ENCODE data around the gene PAGE4.
A peak's percentile ranks its signal among the peaks of the same experiment; 100 is the strongest.

The PAGE4 gene, protein sequence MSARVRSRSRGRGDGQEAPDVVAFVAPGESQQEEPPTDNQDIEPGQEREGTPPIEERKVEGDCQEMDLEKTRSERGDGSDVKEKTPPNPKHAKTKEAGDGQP

DNA sequence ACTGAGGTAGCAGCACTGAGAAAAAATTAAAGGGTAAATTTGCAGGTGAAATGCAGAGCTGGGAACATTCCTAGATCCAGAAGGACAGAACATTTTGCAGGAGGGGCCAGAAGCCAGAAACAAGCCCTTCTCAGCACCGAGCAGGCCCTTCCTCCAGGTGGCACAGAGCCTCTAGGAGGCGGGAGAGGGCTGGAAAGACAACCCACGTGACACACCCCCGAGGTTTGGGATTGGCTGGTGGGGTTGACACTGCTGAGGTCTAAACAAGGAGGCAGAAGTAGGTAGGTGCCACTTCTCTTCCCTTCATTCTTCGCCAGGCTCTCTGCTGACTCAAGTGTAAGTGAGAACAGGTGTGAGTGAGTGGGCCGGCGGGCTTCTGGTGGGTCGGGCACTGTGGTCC, at the start of gene PAGE4:
TSS of gene PAGE4 (plus strand) at position 288 of the 400 bp plus-strand sequence. CDS start 1,126 bp downstream, outside the sequence.
- no peak for DNase-seq

DNA sequence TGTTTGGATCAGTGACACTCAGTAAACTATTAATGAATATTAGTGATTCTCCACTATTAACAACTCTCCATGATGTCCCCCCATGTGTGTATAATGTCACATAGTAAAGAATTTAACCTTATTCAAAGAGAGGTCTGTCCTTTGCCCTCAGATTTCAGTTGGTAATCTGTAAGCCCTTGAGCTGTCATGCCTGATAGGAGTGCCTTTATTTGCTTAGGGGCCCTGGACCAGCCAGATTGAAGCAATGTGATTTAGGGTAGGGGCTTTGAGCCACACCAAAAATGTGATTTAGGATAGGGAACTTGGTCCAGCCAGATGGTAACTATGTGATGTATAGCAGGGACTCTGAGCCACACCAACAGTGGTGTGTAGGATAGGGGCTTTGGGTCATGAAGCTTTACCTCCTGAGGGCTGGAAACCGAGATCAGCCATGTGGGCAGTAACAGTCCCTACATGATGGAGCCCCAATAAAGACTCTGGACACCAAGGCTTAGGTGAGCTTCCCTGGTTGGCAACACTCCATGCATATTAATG, 44.3 kb upstream of the PAGE4 start:
- no peak for DNase-seq

DNA sequence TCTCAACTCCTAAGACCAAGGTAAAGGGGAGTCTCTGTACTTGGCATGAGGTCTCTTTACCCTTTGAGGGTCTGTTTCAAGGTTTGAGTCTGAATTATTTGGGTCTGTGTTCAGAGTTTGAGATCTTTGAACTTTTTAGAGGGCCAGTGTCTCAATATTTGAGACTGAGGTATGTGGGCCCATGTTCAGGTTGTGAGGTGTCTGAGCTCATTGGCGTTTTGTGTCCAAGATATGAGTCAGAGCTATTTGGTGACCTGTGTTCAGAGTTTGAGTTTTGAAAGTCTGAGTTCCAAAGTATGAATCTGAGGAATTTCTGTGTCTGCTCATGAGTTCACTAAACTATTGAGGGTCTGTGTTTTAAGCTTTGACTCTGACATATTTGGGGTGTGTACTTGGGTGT, 36.7 kb upstream of the PAGE4 start:
- no peak for DNase-seq

DNA sequence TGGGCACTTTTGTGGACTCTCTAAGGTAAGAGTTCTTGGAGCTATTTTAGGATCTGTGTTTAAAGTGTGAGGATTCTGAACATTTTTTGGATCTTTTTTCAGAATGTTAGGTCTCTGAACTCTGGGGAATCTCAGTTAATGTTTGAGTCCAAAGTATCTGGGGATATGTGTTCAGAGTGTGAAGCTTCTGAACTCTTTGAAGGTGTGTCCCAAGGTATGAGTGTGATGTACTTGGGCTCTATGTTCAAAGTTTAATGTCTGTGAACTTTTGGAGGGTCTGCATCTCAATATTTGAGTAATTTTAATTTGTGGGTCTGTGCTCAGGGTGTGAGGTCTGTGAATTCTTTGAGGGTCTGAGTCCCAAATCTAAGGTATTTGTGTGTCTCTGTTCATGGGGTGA, 35.4 kb upstream of the PAGE4 start:
- DNase-seq: no peak

DNA sequence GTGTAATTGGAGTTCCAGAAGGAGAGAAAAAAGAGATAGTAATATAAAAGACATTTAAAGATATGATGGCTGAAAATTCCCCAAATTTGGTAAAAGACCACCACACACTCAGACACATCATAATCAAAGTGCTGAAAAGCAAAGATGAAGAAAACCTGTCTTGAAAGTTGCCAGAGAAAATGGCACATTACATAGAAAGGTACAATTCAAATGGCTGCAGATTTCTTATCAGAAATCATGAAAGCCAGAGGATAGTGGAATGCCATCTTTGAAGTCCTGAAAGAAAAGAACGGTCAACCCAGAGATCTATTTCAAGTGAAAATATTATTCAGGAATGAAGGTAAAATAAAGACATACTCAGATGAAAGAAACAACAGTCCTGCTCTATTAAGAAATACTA, 29.3 kb upstream of the PAGE4 start:
- DNase-seq: no peak

DNA sequence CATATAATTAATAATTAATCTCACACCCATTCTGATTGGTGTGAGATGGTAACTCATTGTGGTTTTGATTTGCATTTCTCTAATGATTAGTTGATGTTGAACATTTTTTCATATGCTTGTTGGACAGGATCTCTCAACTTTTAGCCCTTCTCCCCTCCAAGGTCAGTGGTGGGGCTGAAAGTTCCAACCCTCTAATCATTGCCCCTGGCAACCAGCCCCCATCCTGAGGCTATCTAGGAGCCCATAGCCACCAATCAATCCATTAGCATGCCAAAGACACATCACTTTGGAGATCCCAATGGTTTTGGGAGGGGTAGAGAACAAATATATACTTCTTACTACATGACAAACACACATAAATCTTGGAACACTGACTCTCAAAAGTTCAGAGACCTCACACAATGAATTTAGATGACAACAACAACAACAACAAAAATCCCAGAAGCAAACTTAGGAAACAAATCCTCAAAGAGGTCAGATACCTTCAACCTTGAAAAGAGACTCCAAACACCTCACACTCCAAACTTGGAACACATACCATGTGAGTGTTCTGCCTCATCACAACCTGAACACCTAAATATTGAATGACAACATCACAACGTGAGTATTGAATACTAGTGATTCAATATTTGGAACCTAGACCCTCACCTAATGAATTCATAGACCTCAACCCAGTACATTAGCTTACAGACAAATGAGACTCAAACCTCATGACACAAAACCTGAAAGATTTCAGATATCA, 19.0 kb upstream of the PAGE4 start:
- no peak for DNase-seq

DNA sequence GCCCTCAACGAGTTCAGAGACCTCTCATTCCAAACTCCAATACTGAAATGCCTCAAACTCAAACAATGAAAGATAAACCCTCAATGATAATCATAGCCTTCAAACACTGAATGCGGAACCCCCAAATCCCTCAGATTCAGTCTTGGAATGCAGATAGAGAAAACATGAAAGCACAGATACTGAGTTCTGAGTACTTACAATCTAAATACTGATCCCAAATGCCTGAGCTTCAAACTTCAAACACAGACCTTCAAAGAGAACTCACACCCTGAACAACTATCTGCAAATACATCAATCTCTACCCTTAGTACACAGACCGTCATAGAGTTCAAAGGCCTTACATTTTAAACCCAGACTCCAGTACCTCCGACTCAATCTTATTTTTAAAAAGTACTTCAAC, 16.9 kb upstream of the PAGE4 start:
- no peak for DNase-seq

DNA sequence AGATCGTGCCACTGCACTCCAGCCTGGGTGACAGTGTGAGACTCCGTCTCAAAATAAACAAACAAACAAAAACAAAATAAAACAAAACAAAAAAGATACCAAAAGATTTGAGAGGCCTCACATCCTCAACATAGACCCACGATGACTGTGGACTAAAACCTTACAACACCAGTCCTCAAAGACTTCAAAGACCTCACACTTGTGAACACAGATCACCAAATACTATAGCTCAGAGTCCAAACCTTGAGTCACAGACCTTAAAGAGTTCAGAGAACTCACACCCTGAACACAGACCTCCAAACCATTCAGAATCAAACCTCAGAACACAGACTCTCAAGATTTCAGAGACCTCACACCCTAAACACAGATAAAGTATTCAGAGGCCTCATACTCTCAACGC, 12.7 kb upstream of the PAGE4 start:
- no peak for DNase-seq

DNA sequence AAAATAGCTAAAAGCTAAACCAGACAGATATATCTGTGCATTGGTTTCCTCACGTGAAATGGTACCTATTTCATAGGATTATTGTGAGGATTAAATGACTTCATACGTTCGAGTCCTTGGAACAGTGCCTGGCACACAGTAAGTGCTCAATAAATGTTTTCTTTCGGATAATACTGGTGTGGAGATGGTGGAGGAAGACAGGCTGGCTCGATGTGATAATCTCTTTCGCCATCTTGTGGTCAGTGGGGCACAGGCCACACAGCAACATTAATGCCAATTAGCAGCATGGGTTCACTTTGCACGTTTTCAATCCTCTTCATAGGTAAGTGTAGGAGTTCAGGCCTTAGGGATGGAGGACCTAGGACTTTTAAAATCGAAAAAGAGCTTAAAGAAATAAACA, 9.3 kb downstream of the PAGE4 start:
- no peak for DNase-seq

DNA sequence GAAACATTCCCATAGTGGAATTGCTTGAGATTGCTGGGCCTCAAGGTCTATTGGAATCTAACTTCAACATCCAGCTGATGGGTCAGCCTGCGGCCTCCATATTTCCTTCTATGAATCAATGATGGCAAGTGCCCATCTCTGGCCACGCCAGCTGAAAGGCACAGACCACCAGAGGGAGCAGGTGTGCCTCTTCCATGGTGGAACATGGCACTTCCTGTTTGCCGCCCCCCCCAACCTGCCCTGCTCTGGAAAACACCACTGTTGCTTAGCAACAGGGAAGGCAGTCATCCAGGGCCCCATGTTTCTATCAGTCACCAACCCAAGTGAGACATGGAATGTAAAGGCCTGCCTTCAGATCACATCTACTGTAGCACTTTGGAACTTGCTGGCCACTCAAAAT, 11.6 kb downstream of the PAGE4 start:
- peak; percentile 36 to 37 for DNase-seq

DNA sequence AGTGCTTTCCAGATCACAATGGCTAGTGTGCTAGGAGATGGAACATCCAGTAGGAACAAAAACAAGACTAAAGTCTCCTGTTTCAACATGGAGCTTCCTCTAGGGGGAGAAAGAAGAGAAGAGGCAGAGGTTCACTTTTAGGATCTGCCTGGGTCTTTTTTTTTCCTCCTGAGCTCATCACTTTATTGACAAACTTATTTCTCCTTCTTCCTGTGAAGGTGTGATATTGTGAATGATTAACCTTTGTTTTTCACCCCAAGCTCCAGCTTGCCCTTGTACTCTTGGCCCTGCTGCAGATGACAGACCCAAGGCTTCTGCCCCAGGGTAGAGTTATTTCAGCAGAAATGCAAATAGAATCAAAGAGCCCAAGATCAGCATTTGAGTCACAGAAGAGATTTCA, 13.5 kb downstream of the PAGE4 start:
- no peak for DNase-seq

DNA sequence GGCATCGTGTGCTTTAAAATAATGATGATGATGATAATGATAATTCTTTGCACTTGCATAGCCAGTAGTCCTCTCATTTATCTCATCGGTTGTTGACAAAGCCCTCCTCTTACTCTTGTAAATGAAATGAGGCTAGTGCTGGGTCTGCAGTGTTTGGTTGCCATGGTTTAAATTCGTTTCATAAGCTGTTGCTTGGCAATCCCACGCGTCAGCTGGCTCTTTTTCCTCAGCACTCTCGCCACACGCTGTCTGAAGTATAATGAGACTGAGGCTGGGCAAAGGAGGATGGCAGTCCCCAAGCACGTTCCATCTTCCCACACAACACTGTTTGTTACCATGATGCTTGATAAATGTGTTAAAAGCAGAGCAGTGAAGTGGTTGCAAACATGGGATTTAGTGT, 15.5 kb downstream of the PAGE4 start:
- no peak for DNase-seq

DNA sequence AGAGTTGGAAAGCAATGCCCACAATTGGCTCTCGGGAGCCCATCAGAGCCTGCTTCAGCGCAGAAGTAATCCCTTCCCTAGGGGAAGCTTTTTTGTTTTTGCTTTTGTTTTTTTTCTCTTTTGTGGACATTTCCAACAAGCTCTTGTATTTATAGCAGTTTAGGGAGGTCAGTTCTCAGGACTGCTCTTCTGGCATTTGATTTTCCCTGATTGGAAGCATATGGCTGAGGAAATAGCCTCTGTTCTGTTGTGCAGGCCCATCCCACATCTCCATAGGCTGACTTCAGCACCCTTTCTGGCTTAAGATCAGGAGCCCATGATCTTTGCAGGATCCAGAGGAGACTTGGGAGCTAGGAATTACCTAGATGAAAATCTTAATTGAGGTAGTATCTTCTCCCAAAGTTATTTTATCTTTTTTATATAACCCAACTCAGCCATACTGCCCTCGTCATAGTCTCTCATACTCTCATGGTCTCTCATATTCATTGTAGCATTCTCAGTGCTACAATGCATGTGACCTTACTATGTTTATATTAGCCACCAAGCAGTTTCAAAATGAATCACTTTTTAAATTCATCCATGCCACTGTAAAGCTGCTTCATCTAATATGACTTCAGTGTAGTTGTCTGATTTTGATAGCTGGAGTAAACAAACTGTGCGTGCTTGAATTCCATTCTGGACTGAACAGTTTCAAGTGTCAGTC, 16.7 kb downstream of the PAGE4 start:
- DNase-seq: no peak

DNA sequence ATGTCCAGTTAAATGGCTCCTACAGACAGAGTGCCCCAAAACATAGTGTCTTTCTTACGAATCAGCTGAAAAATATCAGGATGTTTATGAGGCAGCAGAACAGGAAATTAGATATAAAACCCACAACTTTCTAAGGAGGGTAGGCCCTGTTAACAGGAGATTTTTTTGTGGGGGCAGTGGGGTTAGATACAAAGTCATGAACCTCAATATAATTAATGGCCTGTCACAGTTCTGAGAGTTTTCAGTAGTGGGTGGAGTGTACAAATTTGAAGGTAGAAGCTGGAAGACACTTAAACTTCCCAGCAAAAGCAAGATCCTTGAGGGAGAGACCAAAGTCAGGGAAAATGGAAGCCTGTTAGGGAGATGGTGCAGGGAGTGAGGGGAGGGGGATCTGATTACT, 17.4 kb downstream of the PAGE4 start:
- no peak for DNase-seq

DNA sequence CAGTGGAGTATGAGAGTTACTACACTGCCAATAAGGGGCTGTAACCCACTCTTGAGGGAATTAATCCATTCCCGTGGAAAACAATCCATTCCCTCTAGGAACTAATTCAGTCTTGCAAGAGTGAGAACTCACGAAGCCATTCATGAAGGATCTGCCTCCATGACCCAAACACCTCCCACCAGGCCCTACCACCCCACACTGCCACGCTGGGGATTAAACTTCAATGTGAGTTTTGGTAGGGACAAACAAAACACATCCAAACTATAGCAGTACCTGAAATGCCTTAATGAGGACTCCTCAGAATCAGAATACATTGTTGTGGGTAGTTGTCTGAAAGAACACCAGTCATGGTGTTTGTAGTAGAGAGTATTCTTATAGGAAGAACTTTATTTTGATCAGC, 19.2 kb downstream of the PAGE4 start:
- DNase-seq: no peak

DNA sequence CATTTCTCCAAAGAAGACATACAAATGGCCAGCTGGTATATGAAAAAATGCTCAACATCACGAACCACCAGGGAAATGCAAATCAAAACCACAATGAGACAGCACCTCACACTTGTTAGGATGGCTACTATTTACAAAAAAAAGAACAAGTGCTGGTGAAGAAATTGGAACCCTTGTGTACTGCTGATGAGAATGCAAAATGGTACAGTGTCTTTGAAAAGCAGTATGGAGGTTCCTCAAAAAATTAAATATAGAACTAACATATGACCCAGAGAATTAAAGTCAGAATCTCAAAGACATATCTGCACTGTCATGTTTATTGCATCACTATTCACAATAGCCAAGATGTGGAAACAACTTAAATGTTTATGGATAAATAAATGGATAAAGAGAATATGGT, 20.9 kb downstream of the PAGE4 start:
- DNase-seq: no peak

DNA sequence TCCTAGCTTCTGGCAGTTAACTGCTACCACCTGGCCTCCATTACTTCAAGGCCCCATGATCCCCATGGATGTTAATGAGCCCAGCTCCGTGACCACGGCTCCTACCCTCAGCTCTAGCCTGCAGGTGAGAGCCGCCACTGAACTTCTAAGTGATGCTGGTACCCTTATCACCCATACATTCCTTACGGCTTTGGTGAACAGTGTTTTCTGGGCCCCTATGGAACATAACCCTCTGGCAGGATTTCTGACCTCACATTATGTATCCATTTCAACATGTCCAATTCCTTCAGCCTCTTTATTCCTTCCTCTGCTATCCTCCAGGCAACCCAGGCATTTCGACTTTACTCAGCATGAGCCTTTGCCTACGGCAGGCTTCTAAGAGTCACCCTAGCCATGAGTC, 24.6 kb downstream of the PAGE4 start:
- DNase-seq: no peak

DNA sequence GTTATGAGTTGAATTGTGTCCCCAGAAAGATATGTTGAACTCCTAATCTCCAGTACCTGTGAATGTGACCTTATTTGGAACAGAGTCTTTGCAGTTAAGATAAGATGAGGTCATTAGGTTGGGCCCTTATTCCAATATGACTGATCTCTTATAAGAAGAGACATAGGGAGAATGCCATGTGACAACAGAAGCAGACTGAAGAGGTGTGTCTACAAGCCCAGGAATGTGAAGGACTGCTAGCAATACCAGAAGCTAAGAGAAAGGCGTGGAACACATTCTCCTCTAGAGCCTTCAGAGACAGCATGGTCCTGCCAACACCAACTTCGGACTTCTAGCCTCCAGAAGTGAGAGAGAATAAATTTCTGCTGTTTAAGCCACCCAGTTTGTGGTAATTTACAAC, 27.7 kb downstream of the PAGE4 start:
- no peak for DNase-seq

DNA sequence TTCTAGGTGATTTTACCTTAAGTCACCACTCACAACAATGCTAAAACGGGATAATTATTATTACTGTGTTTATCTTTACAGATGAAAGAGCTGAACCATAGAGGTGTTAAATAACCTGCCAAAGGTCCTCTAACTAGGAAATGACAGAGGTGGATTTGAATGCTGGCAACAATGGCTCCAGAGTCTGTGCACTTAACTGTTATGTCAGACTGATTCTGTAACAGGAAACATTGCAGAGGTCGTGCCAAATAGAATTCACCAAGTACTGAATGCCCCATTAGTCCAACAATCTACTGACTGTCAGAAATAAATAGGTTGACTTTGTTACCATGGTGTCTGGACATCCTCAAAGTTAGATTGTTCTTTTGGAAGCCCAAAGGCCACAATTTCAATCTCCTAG, 29.2 kb downstream of the PAGE4 start:
- DNase-seq: no peak

DNA sequence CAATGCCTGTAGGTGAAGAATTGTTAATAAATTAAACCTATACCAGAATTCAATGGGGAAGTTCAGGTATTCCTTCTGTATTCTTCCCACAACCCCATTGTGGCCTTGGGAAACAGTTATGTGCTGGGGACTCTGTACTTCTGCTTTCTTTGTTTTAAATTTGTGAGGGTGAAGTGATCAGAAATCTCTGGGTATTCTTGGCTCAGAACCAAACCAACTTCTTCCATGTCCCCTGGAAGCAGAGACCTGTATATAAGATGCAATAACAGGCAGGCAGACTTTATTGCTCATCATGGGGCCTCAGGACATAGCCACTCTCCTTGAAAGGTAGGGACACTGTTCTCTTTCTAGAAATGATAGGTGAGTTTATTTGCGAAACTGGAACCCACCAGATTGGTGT, 30.4 kb downstream of the PAGE4 start:
- no peak for DNase-seq

DNA sequence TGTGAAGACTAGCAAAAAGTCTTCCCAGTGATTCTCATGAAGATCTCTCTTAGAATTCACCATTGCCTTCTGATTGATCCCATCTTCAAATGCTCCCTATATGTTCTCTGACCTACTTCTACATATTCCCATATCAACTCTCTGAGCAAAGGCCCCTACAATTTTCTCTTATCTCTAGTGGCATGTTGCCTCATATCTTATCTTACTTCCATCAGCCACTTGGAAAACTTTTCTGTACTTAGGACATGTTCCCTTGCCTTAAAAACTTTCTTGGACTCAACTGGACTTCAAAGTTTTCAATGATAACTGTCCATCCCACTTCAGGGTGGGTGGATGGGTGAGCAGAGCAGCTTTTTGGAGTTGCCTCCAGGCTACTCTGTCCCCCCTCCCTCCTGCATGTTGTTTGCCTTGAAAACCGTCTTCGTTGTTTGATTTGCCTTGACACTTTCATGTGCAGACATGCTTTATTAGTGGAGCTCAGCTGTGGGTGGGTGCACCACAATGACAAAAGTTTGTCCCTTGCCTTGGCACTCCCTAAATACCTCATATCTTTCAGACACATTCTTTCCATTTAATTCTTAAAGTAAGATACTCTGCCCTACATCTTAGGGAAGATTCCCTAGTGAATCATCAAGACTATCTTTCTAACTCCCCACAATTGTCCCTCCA, 31.9 kb downstream of the PAGE4 start:
- no peak for DNase-seq

DNA sequence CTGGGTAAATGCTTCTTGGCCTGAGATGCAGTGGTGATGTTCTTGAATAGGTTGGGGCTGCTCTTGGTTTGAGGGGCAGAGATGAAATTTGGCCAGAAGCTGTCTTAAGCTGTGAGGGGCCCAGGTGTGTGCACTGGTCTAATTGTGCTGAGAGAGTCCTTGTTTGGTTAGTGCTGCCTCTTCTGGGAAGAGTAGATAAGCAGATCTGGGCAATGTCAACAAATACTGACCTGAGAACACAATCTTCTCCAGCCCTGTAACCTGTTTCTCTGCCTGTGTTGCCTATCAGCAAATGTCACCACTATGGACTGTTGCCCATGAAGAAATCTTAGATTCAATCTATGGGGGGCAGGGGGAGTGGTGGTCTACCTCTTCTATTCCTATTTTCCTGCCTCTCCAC, 33.0 kb downstream of the PAGE4 start:
- DNase-seq: no peak

DNA sequence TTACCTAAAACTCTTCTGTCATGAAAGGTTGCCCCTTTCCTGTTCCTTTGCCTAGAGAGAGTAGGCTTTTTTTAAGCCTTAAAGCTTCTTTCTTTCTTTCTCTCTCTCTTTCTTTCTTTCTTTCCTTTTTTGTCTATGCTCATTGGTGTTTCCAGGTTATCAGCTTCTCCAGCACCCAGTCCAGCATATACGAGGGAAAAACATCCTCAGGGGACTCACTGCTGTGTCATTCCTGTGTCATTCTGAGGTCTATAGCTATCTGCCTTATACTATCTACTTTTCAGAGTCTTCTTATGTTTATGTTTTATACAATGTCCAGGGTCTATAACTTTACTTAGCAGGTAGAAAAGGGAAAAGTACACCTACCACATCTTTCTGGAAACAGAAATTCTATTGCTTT, 39.6 kb downstream of the PAGE4 start:
- no peak for DNase-seq

DNA sequence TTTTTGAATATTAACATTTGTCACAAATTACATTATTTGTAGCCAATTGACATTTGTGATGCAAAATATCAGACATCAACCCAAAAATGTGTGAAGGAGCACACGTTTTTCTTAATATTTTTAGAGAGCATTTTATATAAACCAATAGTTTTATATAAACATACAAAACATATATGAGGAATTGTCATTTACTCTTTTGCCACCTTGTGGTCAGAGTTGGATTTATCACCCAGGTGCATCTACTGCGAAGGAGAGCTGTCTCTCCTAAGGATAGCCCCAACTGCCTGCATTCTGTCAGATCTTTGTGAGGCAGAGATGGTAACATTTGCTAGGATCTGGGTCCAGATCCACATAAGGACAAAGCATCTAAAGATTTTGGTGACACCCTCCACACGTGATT, 47.6 kb downstream of the PAGE4 start:
- DNase-seq: peak in 1 of 2 donors; percentile 58
